ENCODE results near the gene GOLT1B.

Gene GOLT1B

GRCh38 chr12:21485998-21486397, 15.6 kb upstream of the GOLT1B start:
- H3K4me3 ChIP-seq (ENCODE audit: low read length), result no peak overlapping the region
- no peaks in the 10 kb centered on the region for H3K36me3 ChIP-seq (ENCODE audit: control insufficient read depth, insufficient read depth, low read length)
- no peak overlapping the region for H3K9ac ChIP-seq (ENCODE audit: low read length)
- H3K27me3 ChIP-seq (ENCODE audit: control insufficient read depth, insufficient read depth, low read length), result no peaks in the 10 kb centered on the region
- H3K4me1 ChIP-seq (ENCODE audit: control insufficient read depth, insufficient read depth, low read length), result no peaks in the 10 kb centered on the region
- H3K9me3 ChIP-seq (ENCODE audit: control insufficient read depth, low read length), result no peaks in the 10 kb centered on the region

GRCh38 chr12:21499765-21500164, 1.8 kb upstream of the GOLT1B start:
- Histone ChIP-seq H3K27me3 (ENCODE audit: control insufficient read depth, insufficient read depth, low read length) (no peaks in the 10 kb centered on the region), H3K4me1 (ENCODE audit: control insufficient read depth, insufficient read depth, low read length) (peaks cover 15% of the 10 kb centered on the region), H3K9me3 (ENCODE audit: control insufficient read depth, low read length) (no peaks in the 10 kb centered on the region), H3K36me3 (ENCODE audit: control insufficient read depth, insufficient read depth, low read length) (no peaks in the 10 kb centered on the region), H3K9ac (ENCODE audit: low read length) (no peak overlapping the region), H3K4me3 (ENCODE audit: low read length) (no peak overlapping the region)

GRCh38 chr12:21500786-21501257, 767 bp upstream of the GOLT1B start:
- peak overlapping the region; percentile 85 for H3K4me3 ChIP-seq (ENCODE audit: low read length)
- no peaks in the 10 kb centered on the region for H3K27me3 ChIP-seq (ENCODE audit: control insufficient read depth, insufficient read depth, low read length)
- H3K36me3 ChIP-seq (ENCODE audit: control insufficient read depth, insufficient read depth, low read length), result no peaks in the 10 kb centered on the region
- H3K9ac ChIP-seq (ENCODE audit: low read length), result peak overlapping the region; percentile 90
- peaks cover 15% of the 10 kb centered on the region for H3K4me1 ChIP-seq (ENCODE audit: control insufficient read depth, insufficient read depth, low read length)
- no peaks in the 10 kb centered on the region for H3K9me3 ChIP-seq (ENCODE audit: control insufficient read depth, low read length)

- Histone ChIP-seq H3K4me1 (ENCODE audit: control insufficient read depth, insufficient read depth, low read length) (peaks cover 15% of the 10 kb centered on the region), H3K4me3 (ENCODE audit: low read length) (peak overlapping the region; percentile 85), H3K27me3 (ENCODE audit: control insufficient read depth, insufficient read depth, low read length) (no peaks in the 10 kb centered on the region), H3K36me3 (ENCODE audit: control insufficient read depth, insufficient read depth, low read length) (no peaks in the 10 kb centered on the region), H3K9me3 (ENCODE audit: control insufficient read depth, low read length) (no peaks in the 10 kb centered on the region), H3K9ac (ENCODE audit: low read length) (peak overlapping the region; percentile 90)
These were observed 541 bp downstream of the GOLT1B start for GRCh38 chr12:21502164-21502496.

- peaks cover 15% of the 10 kb centered on the region for H3K4me1 ChIP-seq (ENCODE audit: control insufficient read depth, insufficient read depth, low read length)
- H3K36me3 ChIP-seq (ENCODE audit: control insufficient read depth, insufficient read depth, low read length), result no peaks in the 10 kb centered on the region
- H3K9ac ChIP-seq (ENCODE audit: low read length), result peak overlapping the region; percentile 90
- no peak overlapping the region for H3K4me3 ChIP-seq (ENCODE audit: low read length)
- H3K27me3 ChIP-seq (ENCODE audit: control insufficient read depth, insufficient read depth, low read length), result no peaks in the 10 kb centered on the region
- no peaks in the 10 kb centered on the region for H3K9me3 ChIP-seq (ENCODE audit: control insufficient read depth, low read length)
These were observed 1.3 kb downstream of the GOLT1B start for GRCh38 chr12:21502872-21503271.

GRCh38 chr12:21505888-21506287, 4.3 kb downstream of the GOLT1B start:
- H3K4me3 ChIP-seq (ENCODE audit: low read length), result no peak overlapping the region
- H3K9ac ChIP-seq (ENCODE audit: low read length), result no peak overlapping the region
- no peaks in the 10 kb centered on the region for H3K36me3 ChIP-seq (ENCODE audit: control insufficient read depth, insufficient read depth, low read length)
- H3K4me1 ChIP-seq (ENCODE audit: control insufficient read depth, insufficient read depth, low read length), result peaks cover 9% of the 10 kb centered on the region
- H3K27me3 ChIP-seq (ENCODE audit: control insufficient read depth, insufficient read depth, low read length), result no peaks in the 10 kb centered on the region
- H3K9me3 ChIP-seq (ENCODE audit: control insufficient read depth, low read length), result no peaks in the 10 kb centered on the region

GRCh38 chr12:21507849-21508248, 6.3 kb downstream of the GOLT1B start:
- no peaks in the 10 kb centered on the region for H3K36me3 ChIP-seq (ENCODE audit: control insufficient read depth, insufficient read depth, low read length)
- no peak overlapping the region for H3K4me3 ChIP-seq (ENCODE audit: low read length)
- no peaks in the 10 kb centered on the region for H3K9me3 ChIP-seq (ENCODE audit: control insufficient read depth, low read length)
- peaks cover 5% of the 10 kb centered on the region for H3K4me1 ChIP-seq (ENCODE audit: control insufficient read depth, insufficient read depth, low read length)
- no peak overlapping the region for H3K9ac ChIP-seq (ENCODE audit: low read length)
- no peaks in the 10 kb centered on the region for H3K27me3 ChIP-seq (ENCODE audit: control insufficient read depth, insufficient read depth, low read length)

GRCh38 chr12:21509768-21510167, 8.2 kb downstream of the GOLT1B start:
- Histone ChIP-seq H3K4me3 (ENCODE audit: low read length) (no peak overlapping the region), H3K9me3 (ENCODE audit: control insufficient read depth, low read length) (no peaks in the 10 kb centered on the region), H3K4me1 (ENCODE audit: control insufficient read depth, insufficient read depth, low read length) (no peaks in the 10 kb centered on the region), H3K9ac (ENCODE audit: low read length) (peak overlapping the region; percentile 13), H3K36me3 (ENCODE audit: control insufficient read depth, insufficient read depth, low read length) (no peaks in the 10 kb centered on the region), H3K27me3 (ENCODE audit: control insufficient read depth, insufficient read depth, low read length) (no peaks in the 10 kb centered on the region)

- H3K9me3 ChIP-seq (ENCODE audit: control insufficient read depth, low read length), result no peaks in the 10 kb centered on the region
- no peak overlapping the region for H3K9ac ChIP-seq (ENCODE audit: low read length)
- H3K4me1 ChIP-seq (ENCODE audit: control insufficient read depth, insufficient read depth, low read length), result no peaks in the 10 kb centered on the region
- no peaks in the 10 kb centered on the region for H3K36me3 ChIP-seq (ENCODE audit: control insufficient read depth, insufficient read depth, low read length)
- H3K4me3 ChIP-seq (ENCODE audit: low read length), result no peak overlapping the region
- H3K27me3 ChIP-seq (ENCODE audit: control insufficient read depth, insufficient read depth, low read length), result no peaks in the 10 kb centered on the region
These were observed 14.7 kb downstream of the GOLT1B start for GRCh38 chr12:21516281-21516680.

GRCh38 chr12:21518451-21518850, 16.9 kb downstream of the GOLT1B start:
- no peaks in the 10 kb centered on the region for H3K36me3 ChIP-seq (ENCODE audit: control insufficient read depth, insufficient read depth, low read length)
- H3K9ac ChIP-seq (ENCODE audit: low read length), result no peak overlapping the region
- H3K4me1 ChIP-seq (ENCODE audit: control insufficient read depth, insufficient read depth, low read length), result no peaks in the 10 kb centered on the region
- H3K4me3 ChIP-seq (ENCODE audit: low read length), result no peak overlapping the region
- H3K27me3 ChIP-seq (ENCODE audit: control insufficient read depth, insufficient read depth, low read length), result no peaks in the 10 kb centered on the region
- no peaks in the 10 kb centered on the region for H3K9me3 ChIP-seq (ENCODE audit: control insufficient read depth, low read length)

GRCh38 chr12:21521541-21521940, 20.0 kb downstream of the GOLT1B start:
- no peaks in the 10 kb centered on the region for H3K9me3 ChIP-seq (ENCODE audit: control insufficient read depth, low read length)
- no peak overlapping the region for H3K4me3 ChIP-seq (ENCODE audit: low read length)
- H3K36me3 ChIP-seq (ENCODE audit: control insufficient read depth, insufficient read depth, low read length), result no peaks in the 10 kb centered on the region
- no peak overlapping the region for H3K9ac ChIP-seq (ENCODE audit: low read length)
- peaks cover 4% of the 10 kb centered on the region for H3K27me3 ChIP-seq (ENCODE audit: control insufficient read depth, insufficient read depth, low read length)
- no peaks in the 10 kb centered on the region for H3K4me1 ChIP-seq (ENCODE audit: control insufficient read depth, insufficient read depth, low read length)

- H3K9ac ChIP-seq (ENCODE audit: low read length), result no peak overlapping the region
- H3K9me3 ChIP-seq (ENCODE audit: control insufficient read depth, low read length), result no peaks in the 10 kb centered on the region
- H3K27me3 ChIP-seq (ENCODE audit: control insufficient read depth, insufficient read depth, low read length), result peaks cover 20% of the 10 kb centered on the region
- H3K36me3 ChIP-seq (ENCODE audit: control insufficient read depth, insufficient read depth, low read length), result no peaks in the 10 kb centered on the region
- H3K4me1 ChIP-seq (ENCODE audit: control insufficient read depth, insufficient read depth, low read length), result peaks cover 4% of the 10 kb centered on the region
- H3K4me3 ChIP-seq (ENCODE audit: low read length), result no peak overlapping the region
These were observed 21.6 kb downstream of the GOLT1B start for GRCh38 chr12:21523148-21523547.

GRCh38 chr12:21526053-21526452, 24.5 kb downstream of the GOLT1B start, which contains the start of gene SPX:
SPX (plus strand) TSS chr12:21526296; CDS start chr12:21526473, 177 bp downstream.
- Histone ChIP-seq H3K4me1 (ENCODE audit: control insufficient read depth, insufficient read depth, low read length) (peaks cover 4% of the 10 kb centered on the region), H3K9ac (ENCODE audit: low read length) (no peak within 1 kb of the TSS), H3K9me3 (ENCODE audit: control insufficient read depth, low read length) (no peaks in the 10 kb centered on the region), H3K4me3 (ENCODE audit: low read length) (no peak within 1 kb of the TSS), H3K27me3 (ENCODE audit: control insufficient read depth, insufficient read depth, low read length) (peaks cover 44% of the 10 kb centered on the region), H3K36me3 (ENCODE audit: control insufficient read depth, insufficient read depth, low read length) (no peaks in the 10 kb centered on the region)
